CD4-positive, alpha-beta T cell treated with Interferon alpha-2 for 1 hour (primary cell): Measurements from ENCODE around the gene MEGF11.
"Not testable (repeated sequence)": the region's sequence is repeated elsewhere in the genome, so short reads cannot be mapped to it uniquely, and the experiment has no call there.

ENCODE experiments used
- DNase-seq, 2 donors: peaks; one replicate each; pipeline ENCODE4 v3.0.0-alpha.2; 2020 to 2022

Gene MEGF11

GRCh38 chr15:65904301-65904700 lies 349.2 kb downstream of the MEGF11 start:
- no peak for DNase-seq

GRCh38 chr15:65903296-65904073 lies 350.1 kb downstream of the MEGF11 start:
- DNase-seq, result no peak

- peak; percentile 22 to 76 for DNase-seq
These were observed 351.2 kb downstream of the MEGF11 start for GRCh38 chr15:65902373-65902772.

- DNase-seq, result no peak
These were observed 351.7 kb downstream of the MEGF11 start for GRCh38 chr15:65901836-65902235.

GRCh38 chr15:65901336-65901735 lies 352.2 kb downstream of the MEGF11 start:
- no peak for DNase-seq

GRCh38 chr15:65900488-65900887 lies 353.1 kb downstream of the MEGF11 start:
- DNase-seq, result no peak

- DNase-seq, result no peak
These were observed 357.3 kb downstream of the MEGF11 start for GRCh38 chr15:65896236-65896635.

- DNase-seq, result no peak
These were observed 360.5 kb downstream of the MEGF11 start for GRCh38 chr15:65893060-65893459.

- peak in 1 of 2 donors; percentile 62 for DNase-seq
These were observed 364.6 kb downstream of the MEGF11 start for GRCh38 chr15:65888981-65889380.

- peak; percentile 53 to 76 for DNase-seq
These were observed 366.0 kb downstream of the MEGF11 start for GRCh38 chr15:65887565-65887964.

GRCh38 chr15:65885668-65886218 lies 367.8 kb downstream of the MEGF11 start:
- no peak for DNase-seq

GRCh38 chr15:65884511-65884910 lies 369.0 kb downstream of the MEGF11 start:
- DNase-seq, result peak in 1 of 2 donors; percentile 22

- DNase-seq, result no peak
These were observed 370.0 kb downstream of the MEGF11 start for GRCh38 chr15:65883571-65883970.

- no peak for DNase-seq
These were observed 371.6 kb downstream of the MEGF11 start for GRCh38 chr15:65881766-65882434.

- DNase-seq, result no peak
These were observed 375.8 kb downstream of the MEGF11 start for GRCh38 chr15:65877749-65878148.

GRCh38 chr15:65875458-65875857 lies 378.1 kb downstream of the MEGF11 start:
- DNase-seq, result no peak

GRCh38 chr15:65873256-65873655 lies 380.3 kb downstream of the MEGF11 start:
- DNase-seq, result no peak

GRCh38 chr15:65872596-65872995 lies 381.0 kb downstream of the MEGF11 start:
- DNase-seq, result not testable (repeated sequence)

- DNase-seq, result not testable (repeated sequence)
These were observed 381.7 kb downstream of the MEGF11 start for GRCh38 chr15:65871886-65872285.

GRCh38 chr15:65870889-65871533 lies 382.5 kb downstream of the MEGF11 start:
- peak in 1 of 2 donors; percentile 34 for DNase-seq

GRCh38 chr15:65869954-65870871 lies 383.3 kb downstream of the MEGF11 start:
- DNase-seq, result peak; percentile 6 to 32
